Measurements from ENCODE around the gene EFNA1. TPM values are rescaled to one million over a fixed set of nuclear protein-coding genes. Genes with fewer than 3 reads are reported as not detected.

EFNA1 gene
- total and polyA plus RNA-seq, 2 donors (not counting 3 experiments of a cell fraction or from before 2014, with no cell fraction given) = 107 to 289 TPM

GRCh38 chr1:155181371-155182051 is 53.8 kb downstream of the EFNA1 start:
- intact Hi-C loops (cut with micrococcal nuclease) = no loop called here
- Histone ChIP-seq H3K9ac (replicated peaks; ENCODE audit: extremely low read depth, insufficient read depth, low read length) (no peak overlapping the region), H3K4me1 (ENCODE audit: control insufficient read depth, extremely low read depth, insufficient read depth, low read length) (no peaks in the 10 kb centered on the region), H3K4me2 (ENCODE audit: insufficient read depth, low read length) (no peak overlapping the region), H4K20me1 (replicated peaks; ENCODE audit: control insufficient read depth, extremely low read depth, insufficient read depth, low read length) (no peaks in the 10 kb centered on the region), H3K9me3 (replicated peaks; ENCODE audit: control insufficient read depth, insufficient read depth, low read length) (no peaks in the 10 kb centered on the region), H3K27me3 (ENCODE audit: control insufficient read depth in 2 of 2, insufficient read depth in 2 of 2, low read length in 2 of 2) (no peaks in the 10 kb centered on the region), H3K9me1 (replicated peaks; ENCODE audit: control insufficient read depth, extremely low read depth, insufficient read depth, low read length) (no peaks in the 10 kb centered on the region), H3K79me2 (ENCODE audit: control insufficient read depth, insufficient read depth, low read length) (no peaks in the 10 kb centered on the region), H3K36me3 (ENCODE audit: control insufficient read depth in 2 of 2, extremely low read depth in 1 of 2, insufficient read depth in 2 of 2, low read length in 2 of 2) (peaks cover 4 to 26% of the 10 kb centered on the region in 2 experiments), H3K27ac (ENCODE audit: insufficient read depth, low read depth, low read length) (no peak overlapping the region), H2AFZ (ENCODE audit: low read depth, low read length) (no peak overlapping the region), H3K4me3 (replicated peaks in 1 of 3; ENCODE audit: insufficient read depth in 1 of 3, low read depth in 1 of 3, low read length in 3 of 3) (no peak overlapping the region)
- TF ChIP-seq MAX (IDR thresholded peaks at IDR 0.05; ENCODE audit: insufficient read depth, insufficient read length) = no peak
- TF ChIP-seq FOS (IDR thresholded peaks at IDR 0.05; ENCODE audit: borderline replicate concordance, insufficient read depth, low read length) = no peak
- TF ChIP-seq POLR2AphosphoS5 (IDR thresholded peaks at IDR 0.05; ENCODE audit: insufficient read depth, low read depth, low read length) = no peak
- TF ChIP-seq GATA2 (IDR thresholded peaks at IDR 0.05; ENCODE audit: insufficient read depth, insufficient read length, low read depth, low read length) = no peak
- TF ChIP-seq EZH2 (IDR thresholded peaks at IDR 0.05; ENCODE audit: borderline replicate concordance, low read depth, low read length, severe bottlenecking) = no peak
- no peak for TF ChIP-seq MYC (IDR thresholded peaks at IDR 0.05; ENCODE audit: low read depth, low read length)
- no peak for TF ChIP-seq POLR2A (IDR thresholded peaks at IDR 0.05; ENCODE audit: low read depth, low read length)
- TF ChIP-seq JUN (IDR thresholded peaks at IDR 0.05; ENCODE audit: borderline replicate concordance, insufficient read depth, insufficient read length, low read depth) = no peak
- TF ChIP-seq CTCF (IDR thresholded peaks at IDR 0.05; ENCODE audit: extremely low read depth in 1 of 2, insufficient read depth in 1 of 2, low read depth in 1 of 2, low read length in 2 of 2) = no peak
- dilution Hi-C loops (cut with MboI; ENCODE audit: extremely low pct_ligation_motif_present, low sequenced_read_pairs) = no loop called here
- POLR2A ChIA-PET = interaction anchor here (0.7 kb wide), 1 partner anchor 10 kb away, joined by 3 read pairs; no protein-coding TSS in a partner anchor
- no peak for DNase-seq (ENCODE audit: low read depth, low spot score)
- no TSS peak for BruUV-seq (replicated peaks)
- CTCF ChIA-PET = interaction anchor here (1.3 to 1.9 kb wide), 3 partner anchors 8 to 12 kb away, joined by 3 to 6 read pairs (median 4); partner anchors contain the start of gene KRTCAP2
- no peak for FAIRE-seq
